HPDE6-E6E7 (cell line): ENCODE data around the gene CTDP1.

Experiments
- DNase-seq: peaks from one replicate; pipeline ENCODE4 v3.0.0; 2011; ENCODE audit warnings: missing footprints; ENCODE audit errors: extremely low spot score

The CTDP1 gene

DNA sequence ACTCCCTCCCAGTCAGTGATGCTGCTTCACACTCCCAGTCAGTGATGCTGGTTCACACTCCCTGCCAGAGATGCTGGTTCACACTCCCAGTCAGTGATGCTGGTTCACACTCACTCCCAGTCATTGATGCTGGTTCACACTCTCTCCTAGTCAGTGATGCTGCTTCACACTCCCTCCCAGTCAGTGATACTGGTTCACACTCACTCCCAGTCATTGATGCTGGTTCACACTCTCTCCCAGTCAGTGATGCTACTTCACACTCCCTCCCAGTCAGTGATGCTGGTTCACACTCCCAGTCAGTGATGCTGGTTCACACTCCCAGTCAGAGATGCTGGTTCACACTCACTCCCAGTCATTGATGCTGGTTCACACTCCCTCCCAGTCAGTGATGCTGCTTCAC is 83.8 kb downstream of the CTDP1 start:
- no peak for DNase-seq

- no peak for DNase-seq
These were observed 84.5 kb downstream of the CTDP1 start for GRCh38 chr18:79764131-79764530.

- no peak for DNase-seq
These were observed 86.1 kb downstream of the CTDP1 start for GRCh38 chr18:79765491-79766245.

GRCh38 chr18:79766308-79766707 is 86.7 kb downstream of the CTDP1 start:
- no peak for DNase-seq

- DNase-seq, result no peak
These were observed 89.1 kb downstream of the CTDP1 start for GRCh38 chr18:79768745-79769144.

- no peak for DNase-seq
These were observed 90.3 kb downstream of the CTDP1 start for GRCh38 chr18:79769698-79770500.

DNA sequence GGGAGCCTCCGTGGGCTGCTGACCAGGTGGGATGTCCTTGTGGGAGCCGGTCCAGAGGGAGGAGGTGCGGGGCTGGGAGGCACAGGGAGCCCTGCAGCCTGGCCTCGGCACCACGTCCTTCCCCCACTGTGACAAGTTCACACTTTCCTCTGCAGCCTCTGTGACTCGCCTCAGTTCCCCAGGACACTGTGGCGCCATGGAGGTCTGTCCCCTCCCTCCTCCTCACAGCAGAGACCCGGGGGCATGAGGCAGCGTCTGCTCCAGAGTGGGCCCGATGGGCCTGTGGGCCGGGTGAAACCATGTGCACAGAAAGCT is 90.9 kb downstream of the CTDP1 start:
- DNase-seq, result no peak

GRCh38 chr18:79770826-79771225 is 91.2 kb downstream of the CTDP1 start:
- DNase-seq, result no peak

DNA sequence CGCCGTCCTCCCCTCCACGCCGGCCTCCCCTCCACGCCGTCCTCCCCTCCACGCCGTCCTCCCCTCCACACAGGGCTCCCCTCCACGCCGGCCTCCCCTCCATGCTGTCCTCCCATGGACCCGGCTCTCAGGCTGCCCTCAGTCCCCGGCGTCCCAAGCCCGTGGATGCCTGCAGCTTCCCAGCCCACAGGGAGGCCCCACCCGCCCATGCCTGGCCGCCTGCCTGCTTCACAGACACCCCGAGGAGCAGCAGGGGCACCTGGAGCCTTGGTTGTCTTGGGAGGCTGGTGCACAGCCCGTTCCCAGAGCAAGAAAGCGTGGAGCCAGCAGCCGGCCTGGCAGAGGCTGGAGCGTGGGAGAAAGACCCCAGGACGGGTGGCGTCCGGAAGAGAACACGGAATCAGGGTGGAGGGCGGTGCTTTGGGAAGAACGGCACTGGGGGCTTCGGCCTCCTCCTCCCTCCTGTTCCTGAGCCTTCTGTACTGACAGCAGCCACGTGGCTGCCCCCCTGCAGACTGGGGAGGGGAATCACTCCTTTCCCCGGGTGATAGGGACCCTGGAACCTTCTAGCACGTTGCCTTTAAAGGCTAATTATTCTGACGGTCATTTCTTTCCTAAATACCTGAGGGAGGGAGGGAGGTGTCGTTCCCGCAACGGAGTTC is 92.0 kb downstream of the CTDP1 start:
- no peak for DNase-seq

- DNase-seq, result no peak
These were observed 92.7 kb downstream of the CTDP1 start for GRCh38 chr18:79772108-79772864.

DNA sequence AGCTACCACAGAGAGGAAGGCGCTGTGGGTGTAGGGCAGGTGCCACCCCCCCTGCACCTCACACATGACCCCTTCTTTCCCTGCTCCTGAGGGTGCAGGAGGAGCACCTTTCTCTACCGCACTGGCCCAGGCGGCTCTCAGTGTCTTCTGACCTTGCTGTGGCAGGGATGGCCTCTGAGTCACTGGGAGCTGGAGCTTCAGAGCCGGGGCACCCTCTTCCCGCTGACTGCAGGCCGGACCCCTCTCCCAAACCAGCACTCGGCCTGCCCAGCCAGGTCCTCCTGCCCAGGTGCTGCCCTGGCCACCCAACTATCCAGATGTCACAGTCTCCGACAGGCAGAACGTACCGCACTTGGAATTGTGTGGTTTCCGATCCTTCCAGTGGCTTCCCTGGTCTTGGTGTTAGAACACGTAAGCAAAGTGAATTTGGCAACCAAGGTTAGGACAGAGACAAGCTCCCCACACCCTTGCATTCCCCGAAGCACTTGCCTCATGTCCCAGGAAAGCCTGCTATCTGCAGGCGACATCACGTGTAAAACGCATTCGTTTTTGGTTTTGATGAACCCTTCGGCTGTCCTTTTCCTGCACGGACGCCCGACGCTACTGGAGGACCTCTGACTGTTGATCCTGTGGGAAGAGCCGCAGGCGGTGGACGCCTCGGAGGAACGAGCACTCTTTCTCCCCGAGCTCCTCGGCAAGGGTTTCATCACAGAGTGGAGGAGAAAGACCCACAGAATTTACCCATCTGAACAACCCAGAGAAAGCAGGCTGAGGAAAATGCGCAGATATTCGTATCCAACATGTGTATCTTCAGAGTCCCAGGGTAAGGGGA is 93.5 kb downstream of the CTDP1 start:
- DNase-seq, result no peak

GRCh38 chr18:79774111-79774510 is 94.5 kb downstream of the CTDP1 start:
- DNase-seq, result no peak

DNA sequence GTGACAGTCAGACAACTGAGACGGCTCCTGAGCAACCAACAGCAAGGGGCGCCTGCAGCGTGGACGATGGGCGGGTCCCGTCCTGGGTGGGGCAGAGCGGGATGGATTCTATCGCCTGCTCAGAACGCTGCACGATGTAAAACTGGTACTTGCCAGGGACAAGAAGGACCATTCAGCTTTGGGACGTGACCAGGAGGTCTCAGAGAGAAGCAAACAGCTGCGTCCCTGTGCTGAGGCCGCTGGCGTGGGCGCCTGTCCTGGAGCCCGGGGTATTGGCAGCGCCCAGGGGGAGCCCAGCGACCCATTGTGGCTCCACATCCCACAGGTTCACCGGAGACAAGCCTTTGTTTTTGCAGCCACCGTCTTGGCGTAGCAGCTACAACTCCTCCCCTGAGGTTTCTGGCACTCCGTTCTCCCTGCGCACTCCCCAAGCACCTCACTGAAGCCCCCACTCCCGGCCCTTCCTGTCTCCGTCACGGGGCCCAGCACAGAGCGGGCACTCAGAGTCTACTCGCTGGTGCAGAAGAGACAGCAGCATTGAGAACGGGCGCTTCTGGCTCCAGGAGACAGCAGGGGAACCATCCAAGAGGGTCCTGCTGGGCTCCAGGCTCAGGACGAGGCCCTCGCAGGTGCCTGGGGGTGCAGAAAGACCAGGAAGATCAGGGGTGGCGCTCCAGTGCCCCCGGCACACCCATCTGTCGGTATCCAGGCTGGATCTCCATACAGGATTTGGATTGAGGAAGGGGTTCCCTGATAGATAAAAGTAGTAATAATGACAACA is 96.0 kb downstream of the CTDP1 start:
- DNase-seq, result no peak

DNA sequence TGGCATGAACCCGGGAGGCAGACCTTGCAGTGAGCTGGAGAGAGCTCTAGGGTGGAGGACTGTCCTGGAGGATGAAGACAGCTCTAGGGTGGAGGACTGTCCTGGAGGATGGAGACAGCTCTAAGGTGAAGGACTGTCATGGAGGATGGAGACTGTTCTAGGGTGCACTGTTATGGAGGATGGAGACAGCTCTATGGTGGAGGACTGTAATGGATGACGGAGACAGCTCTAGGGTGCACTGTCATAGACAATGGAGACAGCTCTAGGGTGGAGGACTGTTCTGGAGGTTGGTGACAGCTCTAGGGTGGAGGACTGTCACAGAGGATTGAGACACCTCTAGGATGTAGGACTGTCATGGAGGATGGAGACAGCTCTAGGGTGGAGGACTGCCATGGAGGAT is 97.1 kb downstream of the CTDP1 start:
- DNase-seq, result no peak

DNA sequence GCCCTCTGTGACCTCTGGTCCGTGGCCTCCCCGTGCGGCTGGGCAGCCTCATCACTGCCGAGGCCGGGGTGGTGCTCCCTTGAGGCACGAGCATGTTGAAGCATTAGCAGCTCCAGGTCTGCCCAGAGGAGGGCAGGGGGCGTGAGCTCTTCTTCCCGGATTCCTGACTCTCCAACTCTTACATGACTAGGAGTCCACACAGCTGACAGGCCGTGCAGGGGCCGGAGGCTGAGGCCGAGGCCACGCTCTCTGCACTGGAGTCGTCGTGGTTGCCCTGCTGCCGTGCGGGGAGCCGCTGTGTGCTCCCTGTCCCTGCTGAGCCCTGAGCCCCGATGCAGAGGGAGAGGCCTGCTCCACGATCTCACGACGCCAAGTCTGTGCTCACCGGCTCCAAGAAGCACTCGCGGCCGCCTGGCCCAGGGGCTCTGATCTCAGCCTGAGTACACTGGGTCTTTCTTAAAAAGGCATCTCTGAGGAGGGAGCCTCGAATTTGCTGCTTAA is 98.7 kb downstream of the CTDP1 start:
- no peak for DNase-seq

DNA sequence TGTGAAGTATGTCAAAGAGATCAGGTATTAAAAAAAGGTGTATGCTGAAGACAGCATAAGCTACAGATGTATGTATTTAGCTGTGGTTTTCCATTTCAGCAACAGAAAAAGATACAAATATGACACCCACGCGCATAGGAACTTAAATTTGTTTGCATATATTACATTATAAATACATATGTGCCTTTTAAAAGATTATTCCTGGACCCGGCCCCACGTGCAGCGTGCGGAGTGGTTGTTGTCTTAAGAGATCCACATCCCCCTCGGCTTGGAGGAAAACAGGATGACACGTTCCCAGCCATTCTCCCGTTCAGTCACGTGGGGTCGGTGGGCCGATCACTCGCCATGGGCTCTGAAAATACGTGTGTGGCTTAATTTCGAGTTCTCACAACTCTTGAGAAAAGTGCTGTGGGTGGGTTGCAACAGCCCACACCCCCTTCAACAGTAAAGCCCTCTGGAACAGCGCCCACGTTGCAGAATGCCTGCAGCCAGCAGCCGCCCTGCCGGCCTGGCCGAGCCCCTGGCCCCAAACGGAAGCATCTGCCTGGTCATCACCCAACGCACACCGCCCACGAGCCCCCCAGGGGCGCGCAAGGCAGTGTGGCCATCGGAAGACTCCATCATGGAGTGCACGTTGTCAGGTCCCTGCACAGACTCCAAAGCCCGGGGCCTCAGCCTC is 99.6 kb downstream of the CTDP1 start:
- no peak for DNase-seq

DNA sequence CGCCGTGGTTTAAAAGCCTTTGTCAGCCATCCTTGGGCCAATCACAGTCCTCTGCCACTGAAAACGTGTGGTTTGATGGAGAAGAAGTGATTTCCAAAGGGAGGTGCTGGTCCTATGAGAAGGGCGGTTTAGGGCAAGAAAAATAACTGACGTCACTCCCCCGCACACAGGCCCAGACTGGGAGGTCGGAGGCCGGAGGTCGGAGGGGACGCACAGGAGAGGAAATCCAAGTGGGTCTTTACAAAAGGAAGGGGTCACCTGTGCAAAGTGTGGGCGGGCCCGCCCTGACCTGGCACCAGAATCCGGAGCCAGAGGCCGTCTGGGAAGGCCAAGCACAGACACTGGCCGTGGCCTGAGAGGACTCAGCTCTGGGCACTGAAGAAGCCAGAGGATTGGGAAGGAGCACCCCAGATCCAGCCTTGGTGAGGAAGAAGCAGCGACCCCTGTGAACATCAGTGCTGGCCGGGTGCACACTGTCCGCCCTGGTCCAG is 100.1 kb downstream of the CTDP1 start:
- no peak for DNase-seq

- no peak for DNase-seq
These were observed 100.9 kb downstream of the CTDP1 start for GRCh38 chr18:79780547-79780946.

DNA sequence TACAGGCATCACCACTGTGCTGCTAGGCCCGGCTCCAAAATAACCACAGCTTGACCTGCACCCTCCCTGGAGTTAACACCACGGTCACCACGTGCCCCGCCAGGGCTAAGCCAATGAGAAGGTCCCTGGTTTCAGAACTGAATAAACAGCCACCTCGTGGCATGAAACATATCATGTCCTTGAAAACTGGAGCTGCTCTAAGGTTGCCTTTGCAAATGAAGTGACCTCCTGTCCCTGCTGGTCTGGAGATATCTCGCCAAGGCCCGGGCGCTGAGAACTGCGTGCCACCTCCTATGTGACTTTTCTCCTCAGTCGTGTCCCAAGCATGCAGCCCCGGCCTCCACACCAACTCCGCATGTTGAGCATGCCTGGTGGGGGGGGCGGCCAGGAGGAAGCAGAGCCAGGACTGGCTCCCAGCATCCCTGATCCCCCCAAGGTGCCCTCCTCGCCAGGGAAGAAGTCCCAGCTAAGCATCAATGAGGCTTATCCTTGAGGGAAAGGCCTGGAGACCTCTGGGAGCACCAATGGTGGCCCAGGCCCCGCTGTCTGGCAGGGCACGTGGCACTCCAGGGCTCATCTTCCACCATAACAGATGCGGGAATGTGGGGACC is 101.8 kb downstream of the CTDP1 start:
- no peak for DNase-seq
